HG03095 (cell line): ENCODE data around the gene IZUMO1.
"Not testable (repeated sequence)": the region's sequence is repeated elsewhere in the genome, so short reads cannot be mapped to it uniquely, and the experiment has no call there.

Experiments
- ATAC-seq: cut with Tn5 transposase; IDR thresholded peaks from one replicate; pipeline ENCODE4 v1.9.1; 2021; ENCODE audit warnings: moderate library complexity; ENCODE audit not compliant: unreplicated experiment

Gene IZUMO1

DNA sequence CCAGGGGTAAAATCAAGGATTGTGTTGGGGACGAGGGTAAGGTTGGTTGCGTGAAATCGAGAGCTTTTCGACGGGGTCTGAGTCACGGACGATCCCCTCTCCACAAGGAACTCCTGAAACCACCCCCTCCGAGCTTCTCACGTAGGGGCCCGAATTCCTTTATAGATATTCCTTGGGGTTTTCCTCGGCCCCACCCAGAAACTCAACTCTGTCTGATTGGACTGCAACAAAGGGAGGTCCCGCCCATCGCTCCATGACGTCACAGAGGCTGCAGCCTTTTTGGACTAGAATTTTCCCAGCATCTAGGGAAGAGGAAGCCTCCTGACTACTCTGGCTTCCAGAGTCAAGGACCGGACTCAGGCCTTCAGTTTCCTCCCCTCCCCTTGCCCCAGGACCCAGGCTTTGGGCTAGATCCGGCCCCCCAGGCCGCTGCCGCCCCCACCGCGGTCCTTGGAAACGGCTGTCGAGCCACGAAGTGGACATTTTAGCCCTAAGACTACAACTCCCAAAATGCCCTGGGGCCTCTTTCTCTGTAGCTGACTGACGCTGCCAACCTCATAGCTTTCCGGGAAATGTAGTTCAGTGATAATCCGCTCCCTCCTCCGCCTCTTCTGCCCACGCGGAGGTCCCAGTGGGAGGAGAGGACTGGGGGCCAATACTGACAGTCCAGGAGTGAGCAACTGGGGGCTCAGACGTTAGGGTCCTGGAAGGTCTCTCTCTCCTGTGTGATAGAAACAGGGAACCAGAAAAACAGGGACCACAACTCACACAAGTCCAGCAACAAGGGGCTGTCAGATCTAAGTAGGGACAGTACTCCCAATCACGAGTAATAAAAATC lies at the start of gene IZUMO1:
Gene IZUMO1, minus strand, starts transcription at position 172 of the 838 bp plus-strand sequence. CDS start 1,050 bp downstream, outside the sequence.
- ATAC-seq = no peak

DNA sequence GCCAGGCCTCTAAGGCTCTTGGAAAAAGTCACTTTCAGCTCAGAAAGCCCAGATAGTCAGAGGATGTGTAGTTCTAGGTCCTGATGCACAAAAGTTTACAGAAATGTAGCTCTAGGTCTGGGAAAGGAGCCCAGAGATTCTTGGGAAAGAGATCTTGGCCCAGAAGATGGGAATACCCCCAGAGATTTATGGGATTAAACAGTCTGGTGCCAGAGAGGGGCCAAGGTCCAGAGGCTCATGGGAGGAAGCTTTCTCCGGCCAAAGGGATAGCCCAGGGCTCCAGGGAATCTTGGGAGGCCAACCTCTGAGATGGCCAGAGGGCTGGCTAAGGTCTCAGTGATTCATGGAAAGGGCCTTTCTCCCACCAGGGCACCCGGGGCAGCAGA lies 49.0 kb upstream of the IZUMO1 start:
- ATAC-seq = no peak

DNA sequence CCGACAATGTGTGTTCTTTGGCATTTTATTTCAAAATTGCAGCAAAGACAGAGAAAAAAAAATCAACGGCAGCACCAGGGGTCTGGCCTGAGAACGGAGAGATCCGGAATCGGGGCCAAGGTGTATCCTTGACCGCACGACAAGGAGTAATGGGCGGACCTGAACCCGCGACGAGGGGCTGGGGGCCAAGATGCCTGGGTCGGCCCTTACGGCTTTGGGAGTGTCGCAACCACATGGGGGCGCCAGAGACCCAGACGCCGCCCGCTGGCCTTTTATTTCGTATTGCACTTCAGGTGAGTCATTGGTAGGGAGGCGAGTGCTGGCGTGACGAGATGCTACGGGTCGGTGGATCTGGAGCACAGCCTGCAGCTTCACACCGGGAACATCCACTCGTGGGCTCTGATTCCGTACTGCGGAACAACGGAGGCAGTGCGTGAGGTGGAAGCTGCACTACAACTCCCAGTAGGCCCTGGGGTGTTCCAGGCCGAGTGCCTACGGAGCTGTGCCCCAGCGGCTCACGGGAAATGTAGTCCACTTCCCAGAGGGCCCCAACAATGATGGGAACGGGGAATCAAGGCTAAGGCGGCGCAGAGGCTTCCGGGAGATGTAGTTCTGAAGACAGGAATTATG lies 48.5 kb upstream of the IZUMO1 start:
- ATAC-seq = peak; percentile 57

DNA sequence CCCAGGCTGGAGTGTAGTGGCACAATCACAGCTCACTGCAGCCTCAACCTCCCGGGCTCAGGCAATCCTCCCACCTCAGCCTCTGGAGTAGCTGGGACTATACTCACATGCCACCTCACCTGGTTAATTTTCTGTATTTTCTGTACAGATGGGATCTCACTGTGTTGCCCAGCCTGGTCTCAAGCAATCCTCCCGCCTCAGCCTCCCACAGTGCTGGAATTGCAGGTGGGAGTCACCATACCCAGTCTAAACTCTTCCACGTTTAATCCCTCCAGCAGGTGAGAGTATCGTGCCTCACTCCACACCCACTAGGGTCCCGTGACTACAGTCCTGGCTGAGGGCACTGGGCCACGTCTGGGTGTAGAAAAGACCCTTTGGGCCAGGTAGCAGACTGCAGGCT lies 47.6 kb upstream of the IZUMO1 start:
- ATAC-seq = no peak

DNA sequence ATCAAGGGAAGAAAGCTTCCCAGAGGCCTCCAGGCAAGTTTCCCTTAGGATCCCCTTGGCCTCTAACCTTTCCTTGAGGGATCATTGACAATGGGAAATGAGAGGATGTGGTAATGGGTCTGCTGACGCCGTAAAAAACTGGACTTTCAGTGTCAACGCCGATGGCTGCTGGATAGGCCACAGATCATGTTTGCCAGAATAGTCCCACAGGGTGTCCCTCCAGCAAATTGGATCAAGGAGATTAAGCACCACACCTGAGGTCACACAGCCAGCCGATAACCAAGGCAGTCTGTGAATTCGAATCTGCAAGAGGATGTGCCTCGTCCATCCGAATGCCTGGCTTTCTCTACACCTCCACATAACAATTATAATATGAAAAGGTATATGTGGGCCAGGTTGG lies 46.6 kb upstream of the IZUMO1 start:
- no peak for ATAC-seq

DNA sequence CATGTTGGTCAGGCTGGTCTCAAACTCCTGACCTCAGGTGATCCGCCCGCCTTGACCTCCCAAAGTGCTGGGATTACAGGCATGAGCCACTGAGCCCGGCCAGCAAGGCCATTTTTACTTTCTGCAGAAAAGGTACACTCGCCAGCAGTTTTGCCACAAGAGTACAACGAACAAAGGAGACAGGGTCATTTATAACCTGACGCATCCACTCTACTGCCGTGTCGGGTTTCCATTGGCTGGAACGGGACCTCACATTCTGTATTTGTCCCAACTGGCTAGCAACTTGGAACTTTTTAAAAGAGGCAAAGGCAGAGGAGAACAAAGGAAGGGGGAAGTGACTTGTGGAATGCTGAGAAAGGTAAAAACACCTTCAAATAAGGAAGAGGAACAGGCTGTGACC lies 40.6 kb upstream of the IZUMO1 start:
- not testable (repeated sequence) for ATAC-seq

DNA sequence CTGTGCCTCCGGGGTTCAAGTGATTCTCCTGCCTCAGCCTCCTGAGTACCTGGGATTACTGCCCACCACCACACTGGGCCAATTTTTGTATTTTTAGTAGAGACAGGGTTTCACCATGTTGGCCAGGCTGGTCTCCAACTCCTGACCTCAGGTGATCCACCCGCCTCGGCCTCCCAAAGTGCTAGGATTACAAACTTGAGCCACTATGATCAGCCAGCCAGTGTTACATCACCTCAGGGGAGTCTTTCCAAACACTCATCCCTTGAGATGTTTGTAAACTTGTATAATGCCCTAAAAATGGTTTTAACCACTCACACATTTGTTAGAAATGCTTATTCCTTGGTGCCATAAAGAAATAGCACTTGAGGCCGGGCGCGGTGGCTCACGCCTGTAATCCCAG lies 39.7 kb upstream of the IZUMO1 start:
- ATAC-seq = not testable (repeated sequence)

DNA sequence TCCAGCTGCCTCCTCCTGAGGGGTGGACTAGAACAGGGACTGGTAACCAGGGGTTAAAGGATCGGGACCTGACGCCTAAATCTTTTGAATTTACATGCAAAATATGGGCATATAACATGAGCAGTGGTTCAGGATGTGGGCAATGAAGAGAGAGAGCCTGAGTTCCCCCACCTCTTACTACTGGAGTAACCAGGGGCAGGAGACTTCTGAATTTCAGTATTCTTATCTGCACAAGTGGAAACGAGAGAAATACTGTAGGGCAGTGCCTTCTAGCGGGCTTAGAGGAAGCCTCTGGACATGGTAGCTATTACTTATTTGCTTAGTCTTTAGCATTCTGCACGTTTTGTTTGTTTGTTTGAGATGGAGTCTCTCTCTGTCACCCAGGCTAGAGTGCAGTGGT lies 37.8 kb upstream of the IZUMO1 start:
- ATAC-seq = no peak

DNA sequence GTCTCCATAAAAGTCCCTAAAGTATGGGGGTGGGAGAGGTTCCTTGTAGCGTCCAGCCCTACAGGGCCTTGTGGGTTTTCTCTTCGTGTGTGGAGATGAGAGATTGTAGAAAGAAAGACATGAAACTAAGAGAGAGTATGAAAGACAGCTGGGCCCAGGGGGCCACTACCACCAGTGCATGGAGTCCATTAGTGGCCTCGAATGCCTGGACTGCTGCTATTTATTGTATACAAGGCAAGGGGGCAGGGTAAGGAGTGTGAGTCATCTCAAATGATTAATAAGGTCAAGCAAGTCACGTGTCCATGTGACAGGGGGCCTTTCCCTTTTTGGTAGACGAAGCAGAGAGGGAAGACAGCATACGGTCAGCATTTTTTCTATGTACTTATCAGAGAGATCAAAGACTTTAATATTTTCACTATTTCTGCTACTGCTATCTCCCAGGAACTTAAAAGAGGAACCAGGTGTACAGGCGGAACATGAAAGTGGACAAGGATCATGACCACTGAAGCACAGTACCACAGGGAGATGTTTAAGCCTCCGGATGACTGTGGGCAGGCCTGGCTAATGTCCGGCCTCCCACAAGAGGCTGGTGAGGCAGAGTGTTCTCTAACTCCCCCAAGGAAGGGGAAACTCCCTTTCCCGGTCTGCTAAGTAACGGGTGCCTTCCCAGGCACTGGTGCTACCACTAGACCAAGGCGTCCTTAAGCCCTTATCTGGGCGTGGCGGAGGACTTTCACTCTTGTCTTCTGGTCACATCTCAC lies 34.1 kb upstream of the IZUMO1 start:
- no peak for ATAC-seq

DNA sequence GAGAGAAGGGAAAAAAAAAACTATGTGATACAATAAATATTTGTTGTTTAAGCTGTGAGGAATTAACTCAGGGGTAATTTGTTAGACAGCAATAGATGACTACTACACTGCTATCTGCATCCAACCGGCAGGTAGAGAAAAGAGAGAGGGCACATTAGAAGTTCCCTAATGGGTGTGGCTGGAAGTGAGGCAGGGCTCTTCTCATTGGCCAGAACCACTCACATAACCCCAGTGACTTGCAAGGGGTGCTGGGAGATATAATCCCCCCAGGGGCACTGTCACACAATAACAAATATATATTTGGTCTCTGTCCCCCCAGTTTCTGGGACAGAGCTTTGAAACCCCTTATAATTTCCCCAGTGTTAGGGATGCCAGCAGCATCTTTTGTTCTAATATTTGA lies 32.9 kb upstream of the IZUMO1 start:
- ATAC-seq = no peak

DNA sequence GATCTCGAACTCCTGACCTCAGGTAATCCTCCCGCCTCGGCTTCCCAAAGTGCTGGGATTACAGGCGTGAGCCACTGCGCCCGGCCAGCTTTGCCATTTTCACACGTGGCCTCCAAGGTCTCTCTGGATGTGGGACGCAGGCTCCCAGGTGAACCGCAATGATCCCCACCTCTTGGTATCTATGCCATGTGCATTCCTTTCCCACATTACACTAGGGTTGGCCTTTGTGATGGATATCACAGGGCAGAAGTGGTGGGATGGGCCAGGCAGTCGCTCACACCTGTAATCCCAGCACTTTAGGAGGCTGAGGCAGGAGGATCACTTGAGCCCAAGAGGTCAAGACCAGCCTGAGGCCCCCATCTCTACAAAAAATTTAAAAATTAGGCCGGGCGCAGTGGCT lies 31.0 kb upstream of the IZUMO1 start:
- ATAC-seq = no peak

DNA sequence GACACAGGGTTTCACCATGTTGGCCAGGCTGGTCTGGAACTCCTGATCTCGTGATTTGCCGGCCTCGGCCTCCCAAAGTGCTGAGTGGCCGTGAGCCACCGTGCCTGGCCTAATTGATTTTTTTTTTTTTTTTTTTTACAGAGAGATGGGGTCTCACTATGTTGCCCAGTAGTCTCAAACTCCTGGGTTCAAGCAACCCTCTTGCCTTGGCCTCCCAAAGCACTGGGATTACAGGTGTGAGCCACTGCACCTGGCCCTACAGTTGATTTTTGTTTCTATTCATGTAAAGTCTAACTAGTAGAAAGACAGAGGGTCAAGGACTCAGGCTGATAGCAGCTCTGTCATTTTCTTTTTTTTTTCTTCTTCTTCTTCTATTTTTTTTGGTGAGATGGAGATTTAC lies 30.4 kb upstream of the IZUMO1 start:
- no peak for ATAC-seq

DNA sequence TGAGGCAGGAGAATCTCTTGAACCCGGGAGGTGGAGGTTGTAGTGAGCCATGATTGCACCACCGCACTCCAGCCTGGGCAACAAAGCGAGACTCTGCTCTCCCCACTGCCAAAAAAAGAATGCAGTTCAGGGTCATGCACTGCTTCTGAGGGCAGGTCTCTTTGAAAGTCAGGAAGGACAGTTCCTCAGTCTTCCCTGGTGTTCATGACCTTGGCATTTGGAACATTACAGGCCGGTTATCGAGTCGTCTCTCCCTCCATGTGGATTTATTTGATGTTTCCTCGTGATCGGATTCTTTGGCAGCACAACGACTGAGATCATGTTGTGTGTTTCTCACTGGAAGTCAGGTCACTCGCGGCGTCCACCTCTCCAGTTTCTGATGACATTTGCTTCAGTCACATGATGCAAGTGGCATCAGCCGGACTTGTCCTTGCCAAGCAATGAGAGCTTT lies 25.8 kb upstream of the IZUMO1 start:
- no peak for ATAC-seq

DNA sequence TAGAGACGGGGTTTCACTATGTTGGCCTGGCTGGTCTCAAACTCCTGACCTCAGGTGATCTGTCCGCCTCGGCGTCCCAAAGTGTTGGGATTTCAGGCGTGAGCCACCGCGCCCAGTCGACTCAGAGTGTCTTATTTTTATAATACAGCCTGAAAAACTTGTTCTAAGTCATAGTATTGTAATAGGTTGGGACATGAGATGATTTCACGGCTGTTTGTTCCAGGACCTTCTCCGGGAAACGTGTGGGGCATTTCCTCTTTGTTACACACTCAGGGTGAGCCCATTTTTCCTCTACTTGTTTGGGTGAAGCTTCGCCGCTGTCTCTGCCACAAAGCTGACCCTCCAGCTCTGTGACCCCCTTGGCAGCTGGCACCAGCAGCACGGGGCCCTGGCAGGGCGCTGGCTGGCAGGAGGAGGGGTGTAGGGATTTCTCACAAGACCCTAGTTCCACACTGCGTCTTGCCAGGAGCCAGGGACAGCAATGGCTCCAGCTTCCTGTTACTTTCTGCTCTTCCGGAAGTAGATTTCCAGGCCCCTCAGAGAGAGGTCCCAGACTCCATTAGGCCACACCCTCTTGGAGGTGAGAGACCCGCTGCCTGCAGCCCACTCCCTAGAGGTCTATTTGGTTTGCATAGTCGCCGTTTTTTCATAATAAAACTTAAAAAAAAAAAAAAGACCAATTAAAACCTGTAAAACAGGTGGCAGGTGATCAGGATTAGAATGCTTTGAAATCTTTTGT lies 24.2 kb upstream of the IZUMO1 start:
- ATAC-seq = no peak

DNA sequence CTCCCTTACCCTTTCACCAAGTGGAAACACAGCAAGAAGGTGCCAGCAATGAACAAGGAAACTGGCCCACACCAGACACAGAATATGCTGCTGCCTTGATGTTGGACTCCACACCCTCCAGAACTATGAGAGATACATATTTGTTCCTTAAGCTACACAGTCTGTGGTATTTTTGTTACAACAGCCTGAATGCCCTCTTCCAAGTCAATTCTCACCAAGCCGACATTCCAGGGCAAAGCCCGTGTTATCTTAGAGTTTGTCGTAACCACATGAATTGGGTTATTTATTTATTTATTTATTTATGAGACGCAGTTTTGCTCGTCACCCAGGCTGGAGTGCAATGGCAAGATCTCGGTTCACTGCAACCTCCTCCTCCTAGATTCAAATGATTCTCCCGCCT lies 23.6 kb upstream of the IZUMO1 start:
- ATAC-seq = no peak

DNA sequence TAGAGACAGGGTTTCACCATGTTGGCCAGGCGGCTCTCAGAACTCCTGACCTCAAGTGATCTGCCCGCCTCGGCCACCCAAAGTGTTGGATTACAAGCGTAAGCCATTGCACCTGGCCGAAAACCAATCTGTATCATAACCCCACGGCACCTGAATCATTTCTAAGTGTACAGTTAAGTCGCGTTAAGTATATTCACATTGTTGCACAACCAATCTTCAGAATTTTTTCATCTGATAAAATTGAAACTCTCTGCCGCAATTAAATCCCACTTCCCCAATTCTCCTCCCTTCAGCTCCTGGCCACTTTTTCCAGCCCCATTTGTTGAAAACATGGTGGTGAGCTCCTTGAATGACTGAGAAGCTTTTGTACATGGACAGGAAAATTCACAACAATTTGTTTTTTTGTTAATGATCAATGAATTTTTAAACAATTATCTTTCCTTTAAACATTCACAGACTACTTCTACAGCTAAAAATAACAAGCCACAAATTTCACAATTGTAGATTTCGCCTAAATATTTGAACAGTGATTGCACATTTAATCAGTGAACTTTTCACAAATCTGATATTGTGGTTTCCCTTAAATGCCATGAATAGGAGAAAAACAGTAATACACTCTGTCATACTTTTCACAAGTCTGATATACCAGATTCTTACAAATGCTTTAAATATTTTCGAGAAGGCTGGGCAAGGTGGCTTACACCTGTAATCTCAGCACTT lies 22.4 kb upstream of the IZUMO1 start:
- no peak for ATAC-seq

DNA sequence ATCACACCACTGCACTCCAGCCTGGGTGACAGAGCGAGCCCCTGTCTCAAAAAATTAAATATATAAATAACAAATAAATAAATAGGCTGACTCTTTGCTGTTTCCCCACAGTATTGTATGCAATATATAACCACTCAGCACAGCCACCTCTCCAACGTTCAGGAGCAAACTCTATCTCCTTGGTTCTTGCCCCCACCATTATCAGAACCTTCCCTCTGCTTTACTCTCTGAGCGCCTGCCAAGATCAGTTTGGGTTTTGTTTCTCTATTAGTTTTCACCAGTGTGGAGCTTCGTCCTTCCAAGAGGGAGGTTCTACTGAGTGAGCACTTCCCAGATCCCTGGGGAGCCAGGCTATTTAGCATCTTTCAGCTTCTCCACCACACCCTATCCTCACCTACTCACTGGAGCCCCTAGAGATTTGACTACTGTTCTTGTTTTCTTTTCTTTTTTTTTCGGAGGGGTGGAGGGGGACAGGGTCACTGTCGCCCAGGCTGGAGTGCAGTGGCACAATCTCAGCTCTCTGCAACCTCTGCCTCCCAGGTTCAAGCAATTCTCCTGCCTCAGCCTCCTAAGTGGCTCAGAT lies 21.6 kb upstream of the IZUMO1 start:
- not testable (repeated sequence) for ATAC-seq

DNA sequence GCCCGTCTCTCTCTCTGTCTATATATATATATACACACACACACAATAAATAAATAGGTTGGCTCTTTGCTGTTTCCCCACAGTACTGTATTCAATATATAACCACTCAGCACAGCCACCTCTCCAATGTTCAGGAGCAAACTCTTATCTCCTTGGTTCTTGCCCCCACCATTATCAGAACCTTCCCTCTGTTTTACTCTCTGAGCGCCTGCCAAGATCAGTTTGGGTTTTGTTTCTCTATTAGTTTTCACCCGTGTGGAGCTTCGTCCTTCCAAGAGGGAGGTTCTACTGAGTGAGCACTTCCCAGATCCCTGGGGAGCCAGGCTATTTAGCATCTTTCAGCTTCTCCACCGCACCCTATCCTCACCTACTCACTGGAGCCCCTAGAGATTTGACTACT lies 19.1 kb upstream of the IZUMO1 start:
- not testable (repeated sequence) for ATAC-seq

DNA sequence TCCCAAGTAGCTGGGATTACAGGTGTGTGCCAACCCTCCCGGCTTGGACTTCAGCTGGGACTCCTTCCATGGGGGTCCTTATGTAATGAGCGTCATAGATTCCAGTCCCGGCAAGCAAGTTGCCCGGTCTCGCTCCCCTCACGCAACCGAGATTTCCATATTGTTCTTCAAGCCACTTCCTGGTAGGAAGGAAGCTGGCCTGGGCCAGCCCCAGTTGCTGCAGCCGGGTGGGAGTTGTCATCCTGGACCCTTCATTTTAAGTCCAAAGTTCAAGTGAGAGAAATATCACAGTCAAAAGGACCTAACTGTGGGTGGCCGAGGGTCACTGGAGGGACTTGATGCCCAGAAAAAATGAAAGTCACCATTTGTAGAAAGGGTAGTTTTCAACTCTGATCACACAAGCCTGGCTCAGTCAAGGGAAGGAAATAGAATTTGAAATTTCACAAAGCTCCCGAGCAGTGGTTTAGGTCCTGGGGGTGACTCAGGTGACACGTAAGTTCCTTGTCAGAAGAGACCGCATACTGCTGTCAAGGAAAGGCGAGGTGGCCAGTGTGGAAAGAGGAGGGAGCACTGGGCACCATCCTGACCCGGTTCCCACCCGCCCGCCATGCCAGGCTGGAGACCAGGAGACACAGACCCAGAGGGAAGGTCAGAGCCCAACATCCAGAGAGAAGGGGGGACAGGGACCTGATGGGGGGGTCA lies 13.9 kb upstream of the IZUMO1 start:
- ATAC-seq = no peak
